Chondrocyte (in vitro differentiated cells): Measurements from ENCODE around the gene STARD3. TPM values are rescaled to one million over a fixed set of nuclear protein-coding genes. Genes with fewer than 3 reads are reported as not detected.
A peak's percentile ranks its signal among the peaks of the same experiment; 100 is the strongest.

Experiments used
- DNase-seq: peaks from one replicate; pipeline ENCODE4 v3.0.0; 2021; ENCODE audit warnings: mixed read lengths, low spot score
- H3K27ac Mint-ChIP-seq: one replicate; pipeline ENCODE4 v1.8.0; 2021; ENCODE audit warnings: mild to moderate bottlenecking, moderate library complexity, mixed read lengths; ENCODE audit not compliant: unreplicated experiment
- H3K27me3 Mint-ChIP-seq: 2 replicates; pipeline ENCODE4 v1.8.0; 2021; ENCODE audit warnings: low read depth, mixed read lengths
- H3K36me3 Mint-ChIP-seq: 2 replicates; pipeline ENCODE4 v1.8.0; 2021; ENCODE audit warnings: low read depth, mixed read lengths
- H3K4me1 Mint-ChIP-seq: 2 replicates; pipeline ENCODE4 v1.8.0; 2021; ENCODE audit warnings: low read depth, mild to moderate bottlenecking, mixed read lengths
- H3K4me3 Mint-ChIP-seq: one replicate; pipeline ENCODE4 v1.8.0; 2021; ENCODE audit warnings: mild to moderate bottlenecking, moderate library complexity, mixed read lengths; ENCODE audit not compliant: unreplicated experiment
- H3K9me3 Mint-ChIP-seq: 2 replicates; pipeline ENCODE4 v1.8.0; 2021; ENCODE audit warnings: low read depth, mixed read lengths
- total RNA-seq: library from RNA; stranded (reverse); gene quantifications from 3 replicates; pipeline ENCODE4 v1.2.1, GENCODE V29; 2021
- TF ChIP-seq, protein P1 (sequence below): fragments of 200-600 bp; sonication (generic); IDR thresholded peaks from 2 replicates; pipeline ENCODE4 v1.5.0; 2021; ENCODE audit warnings: antibody characterized with exemption, mild to moderate bottlenecking, moderate library complexity

STARD3 gene
- total RNA-seq, 1 donor from 2014 or later = 42.3 TPM

DNA sequence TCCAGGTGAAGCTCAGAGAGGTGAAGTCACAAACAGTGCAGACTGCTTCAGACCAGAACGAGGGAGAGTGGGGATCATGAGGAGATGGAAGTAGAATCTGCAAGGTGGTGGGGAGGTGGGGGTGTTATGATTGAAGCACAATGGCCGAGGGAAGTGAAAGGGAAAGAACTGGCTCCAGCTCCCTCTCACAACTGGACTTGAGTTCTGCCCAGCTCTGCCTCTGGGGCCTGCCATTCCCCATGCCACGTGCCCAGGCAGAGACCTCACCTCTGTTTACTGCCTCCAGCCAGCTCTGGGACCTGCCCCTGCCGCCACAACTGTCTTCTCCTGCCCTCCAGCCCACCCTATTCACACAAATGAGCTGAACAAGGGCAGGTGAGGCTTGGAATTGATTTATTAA lies 33.8 kb downstream of the STARD3 start:
- H3K4me1 Mint-ChIP-seq = peaks cover 29% of the 10 kb centered on the region
- H3K27me3 Mint-ChIP-seq = peaks cover 19% of the 10 kb centered on the region
- no peaks in the 10 kb centered on the region for H3K36me3 Mint-ChIP-seq
- TF ChIP-seq, protein P1, sequence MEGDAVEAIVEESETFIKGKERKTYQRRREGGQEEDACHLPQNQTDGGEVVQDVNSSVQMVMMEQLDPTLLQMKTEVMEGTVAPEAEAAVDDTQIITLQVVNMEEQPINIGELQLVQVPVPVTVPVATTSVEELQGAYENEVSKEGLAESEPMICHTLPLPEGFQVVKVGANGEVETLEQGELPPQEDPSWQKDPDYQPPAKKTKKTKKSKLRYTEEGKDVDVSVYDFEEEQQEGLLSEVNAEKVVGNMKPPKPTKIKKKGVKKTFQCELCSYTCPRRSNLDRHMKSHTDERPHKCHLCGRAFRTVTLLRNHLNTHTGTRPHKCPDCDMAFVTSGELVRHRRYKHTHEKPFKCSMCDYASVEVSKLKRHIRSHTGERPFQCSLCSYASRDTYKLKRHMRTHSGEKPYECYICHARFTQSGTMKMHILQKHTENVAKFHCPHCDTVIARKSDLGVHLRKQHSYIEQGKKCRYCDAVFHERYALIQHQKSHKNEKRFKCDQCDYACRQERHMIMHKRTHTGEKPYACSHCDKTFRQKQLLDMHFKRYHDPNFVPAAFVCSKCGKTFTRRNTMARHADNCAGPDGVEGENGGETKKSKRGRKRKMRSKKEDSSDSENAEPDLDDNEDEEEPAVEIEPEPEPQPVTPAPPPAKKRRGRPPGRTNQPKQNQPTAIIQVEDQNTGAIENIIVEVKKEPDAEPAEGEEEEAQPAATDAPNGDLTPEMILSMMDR = no peak
- H3K27ac Mint-ChIP-seq = no peak overlapping the region
- no peaks in the 10 kb centered on the region for H3K9me3 Mint-ChIP-seq
- no peak overlapping the region for H3K4me3 Mint-ChIP-seq
- no peak for DNase-seq

DNA sequence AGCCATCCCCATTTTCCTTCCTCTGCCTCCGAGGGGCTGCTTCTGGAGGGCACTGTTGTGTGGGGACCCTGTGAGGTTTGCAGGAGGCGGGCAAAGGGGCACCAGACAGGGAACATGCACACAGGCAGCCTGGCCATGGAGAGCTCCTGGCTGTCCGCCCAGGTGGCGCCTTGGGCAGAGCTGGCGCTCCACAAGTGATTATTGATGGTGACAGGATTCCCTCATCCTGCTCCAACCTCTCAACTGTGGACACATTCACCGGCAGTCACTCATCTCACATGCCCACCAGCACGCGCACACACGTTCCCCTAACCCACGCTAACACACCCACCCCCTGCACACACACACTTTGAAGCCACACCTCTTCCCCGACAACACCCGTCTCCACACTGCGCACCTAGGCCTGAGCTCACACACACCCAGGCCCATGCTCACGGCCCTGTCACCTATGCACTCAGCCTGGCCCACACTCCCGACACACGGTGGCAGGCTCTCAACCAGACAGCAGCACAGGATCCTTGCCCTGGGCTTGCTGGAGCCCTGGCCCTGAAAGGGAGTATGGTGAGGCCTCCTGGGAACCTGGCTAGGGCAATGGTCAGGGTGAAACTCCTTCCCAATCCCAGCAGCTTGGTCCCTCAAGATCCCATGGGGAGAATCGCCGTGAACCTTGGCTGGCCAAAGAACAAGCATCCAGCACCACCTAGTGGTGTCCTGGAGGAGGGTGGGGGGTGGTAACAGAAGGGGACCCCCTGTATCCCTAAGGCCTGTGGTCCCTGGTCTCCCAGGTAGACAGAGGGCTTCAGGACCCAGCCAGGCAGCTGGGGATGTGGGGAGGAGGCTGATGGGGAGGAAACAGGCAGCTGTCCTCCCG lies 34.9 kb downstream of the STARD3 start:
- Mint-ChIP-seq H3K36me3 (no peaks in the 10 kb centered on the region), H3K27ac (no peak overlapping the region), H3K4me3 (no peak overlapping the region), H3K4me1 (peaks cover 28% of the 10 kb centered on the region), H3K9me3 (no peaks in the 10 kb centered on the region), H3K27me3 (peaks cover 18% of the 10 kb centered on the region)
- TF ChIP-seq, protein P1 = peak; percentile 83
- no peak for DNase-seq

DNA sequence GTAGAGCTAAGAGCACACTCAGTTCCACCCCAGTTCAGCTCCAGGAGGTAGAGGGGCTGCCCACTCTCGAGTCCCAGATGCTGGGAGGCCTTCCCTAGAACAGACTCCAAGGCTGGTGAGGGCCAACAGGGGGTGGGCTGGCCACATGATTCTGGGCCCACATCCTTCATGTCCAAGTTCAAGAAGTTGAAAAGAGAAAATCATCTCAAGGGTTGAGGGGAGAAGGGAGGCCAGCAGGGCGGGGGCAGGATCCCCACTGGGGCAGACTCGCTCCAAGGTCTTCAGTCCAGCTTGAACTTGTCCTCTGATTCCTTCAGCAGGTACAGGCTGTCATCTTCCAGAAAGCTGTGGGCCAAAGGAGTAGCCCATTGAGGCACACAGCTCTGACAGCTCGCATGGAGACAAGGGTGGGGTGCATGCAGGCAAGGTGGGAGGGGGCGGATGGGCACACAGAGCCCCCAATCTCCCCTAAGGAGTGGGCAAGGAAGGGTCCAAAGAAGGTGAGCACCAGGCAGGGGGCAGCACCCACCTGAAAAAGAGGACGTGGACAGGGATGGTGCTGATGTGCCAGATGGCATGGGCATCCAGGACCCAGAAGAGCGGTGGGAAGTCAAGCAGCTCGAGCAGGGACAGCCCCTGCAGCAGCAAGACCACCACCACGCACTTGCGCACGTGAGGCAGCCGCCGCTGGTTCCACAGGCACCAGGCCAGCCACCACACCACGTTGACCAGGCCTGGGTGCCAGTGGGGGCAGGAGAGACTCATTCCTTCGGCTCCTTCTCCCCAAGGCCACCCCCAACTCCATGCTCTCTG lies 35.8 kb downstream of the STARD3 start:
- TF ChIP-seq, protein P1 = peak; percentile 48
- no peak overlapping the region for H3K27ac Mint-ChIP-seq
- no peak for DNase-seq
- no peaks in the 10 kb centered on the region for H3K9me3 Mint-ChIP-seq
- peaks cover 34% of the 10 kb centered on the region for H3K4me1 Mint-ChIP-seq
- H3K27me3 Mint-ChIP-seq = peaks cover 16% of the 10 kb centered on the region
- H3K36me3 Mint-ChIP-seq = no peaks in the 10 kb centered on the region
- H3K4me3 Mint-ChIP-seq = no peak overlapping the region

DNA sequence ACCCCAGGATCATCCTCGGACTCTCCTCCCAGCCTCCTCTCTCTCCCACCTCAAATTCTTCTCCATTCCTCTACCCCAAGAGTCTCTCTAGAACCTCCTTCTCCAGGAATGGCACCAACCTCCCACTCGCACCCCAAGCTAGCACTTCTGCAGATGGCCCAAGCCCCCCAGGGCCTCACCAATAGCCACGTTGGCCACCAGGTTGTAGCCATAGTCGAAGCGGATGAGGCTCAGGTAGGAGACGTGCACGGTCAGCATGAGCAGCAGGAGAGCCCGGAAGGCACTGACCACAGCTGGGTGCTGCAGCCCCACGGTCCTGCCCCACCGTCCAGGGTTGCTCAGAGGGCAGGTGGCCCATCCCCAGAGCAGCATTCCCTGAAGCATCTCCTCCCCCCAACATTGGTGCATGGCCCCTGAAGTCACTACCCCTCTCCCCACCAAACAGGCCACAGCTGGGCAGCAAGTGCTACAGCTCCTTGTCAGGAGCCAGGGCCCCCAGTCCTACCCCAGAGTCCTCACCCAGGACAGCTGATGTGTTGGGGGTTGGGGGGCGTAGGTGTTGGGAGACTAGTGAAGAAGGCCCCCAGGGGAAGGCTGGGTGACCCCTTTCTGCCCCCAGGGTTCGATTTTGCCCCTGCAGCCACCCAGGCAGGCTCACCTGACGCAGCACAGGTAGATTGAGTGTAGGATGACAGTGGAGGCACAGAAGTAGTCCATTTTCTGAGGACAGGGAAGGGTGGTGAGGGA lies 36.6 kb downstream of the STARD3 start:
- Mint-ChIP-seq H3K27me3 (peaks cover 15% of the 10 kb centered on the region), H3K9me3 (no peaks in the 10 kb centered on the region), H3K4me3 (no peak overlapping the region), H3K4me1 (peaks cover 40% of the 10 kb centered on the region), H3K27ac (no peak overlapping the region), H3K36me3 (no peaks in the 10 kb centered on the region)
- TF ChIP-seq, protein P1 = no peak
- DNase-seq = no peak

DNA sequence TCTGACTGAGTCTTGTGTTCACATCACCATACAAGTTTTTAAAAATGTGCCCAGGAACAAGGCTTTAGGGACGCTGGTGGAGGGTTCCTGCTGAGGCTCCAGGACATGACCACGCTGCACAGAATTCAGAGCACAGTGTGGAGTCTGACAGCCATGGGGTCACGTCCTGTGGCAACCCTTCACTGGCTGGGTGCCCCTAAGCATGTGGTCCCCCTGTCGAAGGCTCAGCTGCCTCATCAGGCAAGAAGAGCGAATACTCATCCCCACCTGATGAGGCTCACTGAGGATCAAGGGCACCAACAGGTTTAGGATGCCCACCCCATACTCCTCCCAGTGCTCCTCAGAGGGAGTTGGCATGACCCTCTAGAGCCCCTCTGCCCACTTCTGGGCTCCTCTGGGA lies 37.2 kb downstream of the STARD3 start:
- Mint-ChIP-seq H3K27me3 (peaks cover 12% of the 10 kb centered on the region), H3K4me3 (no peak overlapping the region), H3K9me3 (no peaks in the 10 kb centered on the region), H3K4me1 (peaks cover 42% of the 10 kb centered on the region), H3K27ac (no peak overlapping the region), H3K36me3 (no peaks in the 10 kb centered on the region)
- TF ChIP-seq, protein P1 = no peak
- DNase-seq = no peak
